ENCODE data around the gene CHRD. TPM values are rescaled to one million over a fixed set of nuclear protein-coding genes. Genes with fewer than 3 reads are reported as not detected.

The CHRD gene
- total and polyA plus RNA-seq, 9 of the 15 experiments (the other 6 are each of a cell fraction or from before 2014, with no cell fraction given): 0.11 to 1.3 (median 0.59) TPM; not detected in 3

DNA sequence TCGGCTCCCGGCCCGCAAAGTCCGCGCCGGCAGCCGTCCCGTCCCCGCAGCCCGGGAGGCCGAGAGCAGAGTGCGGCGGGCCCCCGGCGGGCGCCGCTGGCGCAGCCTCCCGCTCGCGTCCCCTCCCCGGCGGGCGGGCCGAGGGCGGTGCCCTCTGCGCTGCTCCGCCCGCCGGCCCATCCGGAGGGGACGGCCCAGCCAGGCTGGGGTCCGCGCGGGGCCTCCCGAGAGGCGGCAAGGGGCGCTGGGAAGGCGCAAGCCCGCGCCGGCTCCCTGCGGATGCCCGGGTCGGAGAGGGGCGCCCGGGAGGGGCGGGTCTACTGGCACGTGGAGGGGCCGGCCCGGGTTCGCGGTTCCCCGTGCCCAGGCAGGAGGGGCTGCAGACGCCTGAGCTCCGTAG lies 18.3 kb upstream of the CHRD start, which contains the start of the genes CLCN2 and POLR2H (continued):
- TF ChIP-seq HDAC2 (IDR thresholded peaks at IDR 0.05): no peak
- TF ChIP-seq GABPB2 (CRISPR knock-in tag; conservative IDR thresholded peaks at IDR 0.05): no peak
- TF ChIP-seq MCM5 (IDR thresholded peaks at IDR 0.05; ENCODE audit: low read depth): no peak
- TF ChIP-seq ZNF561 (CRISPR knock-in tag; conservative IDR thresholded peaks at IDR 0.05): no peak
- peak in 1 of 2 experiments; percentile 79; a peak in 1 of 4 replicates for TF ChIP-seq NONO (IDR thresholded peaks at IDR 0.05; ENCODE audit: low read depth in 2 of 2, low read length in 1 of 2)
- no peak for TF ChIP-seq ATF1 (CRISPR knock-in tag; IDR thresholded peaks at IDR 0.05)
- no peak for TF ChIP-seq ATF1 (tag; IDR thresholded peaks at IDR 0.05)
- no peak for TF ChIP-seq ILK (tag; IDR thresholded peaks at IDR 0.05; ENCODE audit: borderline replicate concordance, low read depth)
- TF ChIP-seq TAF1 (IDR thresholded peaks at IDR 0.05; ENCODE audit: control insufficient read depth, extremely low read depth, insufficient read depth, low read length, severe bottlenecking): peak; percentile 44
- TF ChIP-seq ZNF277 (CRISPR knock-in tag; IDR thresholded peaks at IDR 0.05; ENCODE audit: borderline replicate concordance): no peak
- no peak for TF ChIP-seq HOXB6 (CRISPR knock-in tag; IDR thresholded peaks at IDR 0.05; ENCODE audit: borderline replicate concordance)
- TF ChIP-seq ZNF764 (CRISPR knock-in tag; IDR thresholded peaks at IDR 0.05; ENCODE audit: low read depth): 0 out of 2 replicates have a peak, but pooled peaks have one; percentile 23
- TF ChIP-seq TAF15 (IDR thresholded peaks at IDR 0.05; ENCODE audit: low read depth, low read length): no peak
- TF ChIP-seq, protein P1, sequence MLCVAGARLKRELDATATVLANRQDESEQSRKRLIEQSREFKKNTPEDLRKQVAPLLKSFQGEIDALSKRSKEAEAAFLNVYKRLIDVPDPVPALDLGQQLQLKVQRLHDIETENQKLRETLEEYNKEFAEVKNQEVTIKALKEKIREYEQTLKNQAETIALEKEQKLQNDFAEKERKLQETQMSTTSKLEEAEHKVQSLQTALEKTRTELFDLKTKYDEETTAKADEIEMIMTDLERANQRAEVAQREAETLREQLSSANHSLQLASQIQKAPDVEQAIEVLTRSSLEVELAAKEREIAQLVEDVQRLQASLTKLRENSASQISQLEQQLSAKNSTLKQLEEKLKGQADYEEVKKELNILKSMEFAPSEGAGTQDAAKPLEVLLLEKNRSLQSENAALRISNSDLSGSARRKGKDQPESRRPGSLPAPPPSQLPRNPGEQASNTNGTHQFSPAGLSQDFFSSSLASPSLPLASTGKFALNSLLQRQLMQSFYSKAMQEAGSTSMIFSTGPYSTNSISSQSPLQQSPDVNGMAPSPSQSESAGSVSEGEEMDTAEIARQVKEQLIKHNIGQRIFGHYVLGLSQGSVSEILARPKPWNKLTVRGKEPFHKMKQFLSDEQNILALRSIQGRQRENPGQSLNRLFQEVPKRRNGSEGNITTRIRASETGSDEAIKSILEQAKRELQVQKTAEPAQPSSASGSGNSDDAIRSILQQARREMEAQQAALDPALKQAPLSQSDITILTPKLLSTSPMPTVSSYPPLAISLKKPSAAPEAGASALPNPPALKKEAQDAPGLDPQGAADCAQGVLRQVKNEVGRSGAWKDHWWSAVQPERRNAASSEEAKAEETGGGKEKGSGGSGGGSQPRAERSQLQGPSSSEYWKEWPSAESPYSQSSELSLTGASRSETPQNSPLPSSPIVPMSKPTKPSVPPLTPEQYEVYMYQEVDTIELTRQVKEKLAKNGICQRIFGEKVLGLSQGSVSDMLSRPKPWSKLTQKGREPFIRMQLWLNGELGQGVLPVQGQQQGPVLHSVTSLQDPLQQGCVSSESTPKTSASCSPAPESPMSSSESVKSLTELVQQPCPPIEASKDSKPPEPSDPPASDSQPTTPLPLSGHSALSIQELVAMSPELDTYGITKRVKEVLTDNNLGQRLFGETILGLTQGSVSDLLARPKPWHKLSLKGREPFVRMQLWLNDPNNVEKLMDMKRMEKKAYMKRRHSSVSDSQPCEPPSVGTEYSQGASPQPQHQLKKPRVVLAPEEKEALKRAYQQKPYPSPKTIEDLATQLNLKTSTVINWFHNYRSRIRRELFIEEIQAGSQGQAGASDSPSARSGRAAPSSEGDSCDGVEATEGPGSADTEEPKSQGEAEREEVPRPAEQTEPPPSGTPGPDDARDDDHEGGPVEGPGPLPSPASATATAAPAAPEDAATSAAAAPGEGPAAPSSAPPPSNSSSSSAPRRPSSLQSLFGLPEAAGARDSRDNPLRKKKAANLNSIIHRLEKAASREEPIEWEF (CRISPR knock-in tag; IDR thresholded peaks at IDR 0.05): no peak
- no peak for TF ChIP-seq ILF3 (IDR thresholded peaks at IDR 0.05; ENCODE audit: borderline replicate concordance)
- TF ChIP-seq, protein P2, sequence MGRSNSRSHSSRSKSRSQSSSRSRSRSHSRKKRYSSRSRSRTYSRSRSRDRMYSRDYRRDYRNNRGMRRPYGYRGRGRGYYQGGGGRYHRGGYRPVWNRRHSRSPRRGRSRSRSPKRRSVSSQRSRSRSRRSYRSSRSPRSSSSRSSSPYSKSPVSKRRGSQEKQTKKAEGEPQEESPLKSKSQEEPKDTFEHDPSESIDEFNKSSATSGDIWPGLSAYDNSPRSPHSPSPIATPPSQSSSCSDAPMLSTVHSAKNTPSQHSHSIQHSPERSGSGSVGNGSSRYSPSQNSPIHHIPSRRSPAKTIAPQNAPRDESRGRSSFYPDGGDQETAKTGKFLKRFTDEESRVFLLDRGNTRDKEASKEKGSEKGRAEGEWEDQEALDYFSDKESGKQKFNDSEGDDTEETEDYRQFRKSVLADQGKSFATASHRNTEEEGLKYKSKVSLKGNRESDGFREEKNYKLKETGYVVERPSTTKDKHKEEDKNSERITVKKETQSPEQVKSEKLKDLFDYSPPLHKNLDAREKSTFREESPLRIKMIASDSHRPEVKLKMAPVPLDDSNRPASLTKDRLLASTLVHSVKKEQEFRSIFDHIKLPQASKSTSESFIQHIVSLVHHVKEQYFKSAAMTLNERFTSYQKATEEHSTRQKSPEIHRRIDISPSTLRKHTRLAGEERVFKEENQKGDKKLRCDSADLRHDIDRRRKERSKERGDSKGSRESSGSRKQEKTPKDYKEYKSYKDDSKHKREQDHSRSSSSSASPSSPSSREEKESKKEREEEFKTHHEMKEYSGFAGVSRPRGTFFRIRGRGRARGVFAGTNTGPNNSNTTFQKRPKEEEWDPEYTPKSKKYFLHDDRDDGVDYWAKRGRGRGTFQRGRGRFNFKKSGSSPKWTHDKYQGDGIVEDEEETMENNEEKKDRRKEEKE (IDR thresholded peaks at IDR 0.05; ENCODE audit: borderline replicate concordance in 1 of 2, control insufficient read depth in 1 of 2, low read depth in 2 of 2, low read length in 1 of 2): no peak
- no peak for TF ChIP-seq TARDBP (IDR thresholded peaks at IDR 0.05)
- no peak for TF ChIP-seq GTF2B (IDR thresholded peaks at IDR 0.05; ENCODE audit: extremely low read depth, insufficient read length)
- TF ChIP-seq BDP1 (IDR thresholded peaks at IDR 0.05; ENCODE audit: insufficient read depth, insufficient read length): no peak

Measured in K562 (cell line).